BLaER1 treated with 17β-estradiol and CSF1 and Interleukin-3, amounts not matched to agents 10 nM and 100 nM (cell line): ENCODE measurements around the gene SMOC2.

Experiments used
- H3K27ac ChIP-seq, 11 experiments: shearing (Covaris generic); formaldehyde crosslinking; 2 replicates each; pipeline ENCODE4 v1.8.1; 2022
- H3K27me3 ChIP-seq, 11 experiments: shearing (Covaris generic); formaldehyde crosslinking; 2 replicates each; pipeline ENCODE4 v1.8.1; 2022
- H3K36me3 ChIP-seq, 11 experiments: shearing (Covaris generic); formaldehyde crosslinking; 2 replicates each; pipeline ENCODE4 v1.8.1; 2022
- H3K4me1 ChIP-seq, 10 experiments: shearing (Covaris generic); formaldehyde crosslinking; 2 replicates each; pipeline ENCODE4 v1.8.1; 2022
- H3K4me2 ChIP-seq, 11 experiments: shearing (Covaris generic); formaldehyde crosslinking; 2 replicates each; pipeline ENCODE4 v1.8.1; 2022
- H3K4me3 ChIP-seq, 10 experiments: shearing (Covaris generic); formaldehyde crosslinking; 2 replicates each; pipeline ENCODE4 v1.8.1; 2022
- H3K9ac ChIP-seq, 11 experiments: shearing (Covaris generic); formaldehyde crosslinking; 2 replicates each; pipeline ENCODE4 v1.8.1; 2022
- H3K9me3 ChIP-seq, 11 experiments: shearing (Covaris generic); formaldehyde crosslinking; replicated peaks in 1 of 11; 2 replicates each; pipeline ENCODE4 v1.8.1; 2022
- H4K20me1 ChIP-seq, 11 experiments: shearing (Covaris generic); formaldehyde crosslinking; 2 replicates each; pipeline ENCODE4 v1.8.1; 2022
- Cebpa-rat ChIP-seq, 11 experiments: shearing (Covaris generic); IDR thresholded peaks; 2 replicates each; pipeline ENCODE4 v1.8.1; 2022

Gene SMOC2

DNA sequence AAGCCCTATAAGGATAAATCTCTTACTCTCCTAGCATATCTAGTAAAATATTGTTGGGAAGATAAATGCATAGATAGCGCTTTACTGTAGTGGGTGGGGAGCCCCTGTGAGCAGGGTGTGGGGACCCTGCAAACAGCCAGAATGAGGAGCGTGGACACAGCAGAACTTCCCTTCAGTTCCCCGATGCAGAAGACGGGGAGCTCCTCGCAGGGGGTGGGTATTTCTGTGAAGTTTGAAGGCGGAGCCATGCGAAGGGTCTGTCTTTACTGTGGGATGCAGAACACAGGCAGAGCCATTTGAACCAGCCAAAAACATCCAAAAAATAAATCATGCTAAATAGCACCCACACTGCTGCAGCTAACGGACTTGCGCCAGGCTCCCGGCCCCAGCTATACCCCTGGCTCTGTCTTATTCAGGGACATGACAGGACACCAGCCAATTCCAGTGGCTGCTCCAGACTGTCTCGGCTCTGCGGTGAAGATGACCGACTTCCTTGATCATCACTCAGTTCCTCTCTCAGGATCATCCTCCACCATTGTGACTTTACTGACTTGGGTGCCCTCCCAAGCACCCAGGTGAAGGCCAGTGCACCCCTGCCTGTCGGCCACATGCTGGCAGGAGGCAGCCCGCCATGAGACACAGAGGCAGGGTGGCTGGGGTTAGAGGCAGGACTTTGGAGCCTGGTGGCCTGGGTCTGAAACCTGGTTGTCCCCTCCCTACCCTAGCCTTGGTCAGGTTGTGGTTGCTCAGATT, 134.5 kb downstream of the SMOC2 start:
- H3K27me3 ChIP-seq, result no peaks in the 10 kb centered on the region
- no peaks in the 10 kb centered on the region for H3K4me1 ChIP-seq
- TF ChIP-seq Cebpa-rat (IDR thresholded peaks at IDR 0.05), result no peak
- H3K36me3 ChIP-seq, result no peaks in the 10 kb centered on the region
- no peaks in the 10 kb centered on the region for H4K20me1 ChIP-seq
- H3K4me3 ChIP-seq, result no peak overlapping the region
- H3K4me2 ChIP-seq, result no peak overlapping the region
- no peaks in the 10 kb centered on the region for H3K9me3 ChIP-seq
- no peak overlapping the region for H3K27ac ChIP-seq
- no peak overlapping the region for H3K9ac ChIP-seq

DNA sequence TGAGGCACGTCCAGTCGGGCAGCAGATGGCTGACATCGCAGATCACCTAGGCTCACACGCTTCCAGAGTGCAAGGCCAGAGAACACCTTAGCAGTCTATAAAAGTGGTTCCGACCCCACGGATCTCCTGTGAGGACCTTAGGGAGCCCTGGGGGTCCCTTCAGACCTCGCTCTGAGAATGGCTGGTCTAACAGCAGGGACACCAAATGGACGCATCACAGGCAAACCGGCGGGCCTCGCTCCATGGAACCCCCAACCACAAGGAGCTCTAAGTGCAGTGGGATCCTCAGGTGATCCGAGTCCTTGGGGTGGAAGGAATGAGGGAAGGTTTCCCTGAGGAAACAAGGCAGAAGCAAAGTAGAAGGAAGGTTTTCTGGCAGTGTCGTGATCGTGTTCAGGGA, 135.4 kb downstream of the SMOC2 start:
- H3K9ac ChIP-seq, result no peak overlapping the region
- no peak for TF ChIP-seq Cebpa-rat (IDR thresholded peaks at IDR 0.05)
- H3K27me3 ChIP-seq, result no peaks in the 10 kb centered on the region
- no peak overlapping the region for H3K4me3 ChIP-seq
- no peak overlapping the region for H3K27ac ChIP-seq
- H3K9me3 ChIP-seq, result no peaks in the 10 kb centered on the region
- H3K36me3 ChIP-seq, result no peaks in the 10 kb centered on the region
- no peaks in the 10 kb centered on the region for H4K20me1 ChIP-seq
- H3K4me2 ChIP-seq, result no peak overlapping the region
- H3K4me1 ChIP-seq, result no peaks in the 10 kb centered on the region

DNA sequence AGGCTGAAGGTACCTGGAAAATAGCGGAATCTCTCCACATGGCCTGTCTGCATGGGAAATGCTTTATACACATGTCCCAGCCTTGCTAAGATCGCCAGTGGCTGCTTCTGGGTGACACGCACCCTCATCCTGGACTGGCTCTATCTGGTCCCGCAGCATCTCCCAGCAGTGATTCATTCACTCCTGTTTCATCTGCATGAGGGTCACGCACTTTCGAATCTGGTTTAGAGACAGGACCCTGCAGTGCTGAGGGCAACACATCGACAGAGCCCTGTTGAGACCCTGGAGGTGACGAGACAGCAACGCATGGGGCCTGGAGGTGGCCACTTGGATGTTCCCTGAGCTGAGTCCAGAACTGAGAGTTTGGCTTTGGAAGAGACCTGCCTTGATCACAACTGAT, 136.5 kb downstream of the SMOC2 start:
- Histone ChIP-seq H4K20me1 (no peaks in the 10 kb centered on the region), H3K4me2 (no peak overlapping the region), H3K36me3 (no peaks in the 10 kb centered on the region), H3K4me3 (no peak overlapping the region), H3K9ac (no peak overlapping the region), H3K9me3 (no peaks in the 10 kb centered on the region), H3K27ac (no peak overlapping the region), H3K27me3 (no peaks in the 10 kb centered on the region), H3K4me1 (no peaks in the 10 kb centered on the region)
- no peak for TF ChIP-seq Cebpa-rat (IDR thresholded peaks at IDR 0.05)

DNA sequence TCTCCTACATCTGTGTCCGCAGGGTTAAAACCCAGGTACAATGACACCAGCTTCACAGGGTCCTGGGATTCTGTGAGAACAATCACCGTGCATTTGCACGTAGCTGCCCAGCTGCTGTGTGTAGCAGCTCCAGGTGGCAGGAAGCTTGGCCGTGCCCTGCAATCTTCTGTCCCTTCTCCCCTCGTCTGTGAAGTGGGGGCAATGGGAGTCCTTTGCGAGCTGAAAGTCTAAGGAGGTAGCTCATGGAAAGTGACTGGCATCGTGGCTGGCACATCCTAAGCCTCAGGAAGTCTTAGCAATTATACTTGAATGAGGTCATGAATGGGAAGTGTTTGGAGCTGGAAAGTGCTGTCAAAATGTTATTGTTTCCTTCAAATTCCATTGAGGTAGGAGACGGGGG, 137.1 kb downstream of the SMOC2 start:
- Histone ChIP-seq H3K4me3 (no peak overlapping the region), H4K20me1 (no peaks in the 10 kb centered on the region), H3K9ac (no peak overlapping the region), H3K36me3 (no peaks in the 10 kb centered on the region), H3K9me3 (no peaks in the 10 kb centered on the region), H3K27ac (no peak overlapping the region), H3K4me1 (no peaks in the 10 kb centered on the region), H3K4me2 (no peak overlapping the region), H3K27me3 (no peaks in the 10 kb centered on the region)
- TF ChIP-seq Cebpa-rat (IDR thresholded peaks at IDR 0.05), result no peak

DNA sequence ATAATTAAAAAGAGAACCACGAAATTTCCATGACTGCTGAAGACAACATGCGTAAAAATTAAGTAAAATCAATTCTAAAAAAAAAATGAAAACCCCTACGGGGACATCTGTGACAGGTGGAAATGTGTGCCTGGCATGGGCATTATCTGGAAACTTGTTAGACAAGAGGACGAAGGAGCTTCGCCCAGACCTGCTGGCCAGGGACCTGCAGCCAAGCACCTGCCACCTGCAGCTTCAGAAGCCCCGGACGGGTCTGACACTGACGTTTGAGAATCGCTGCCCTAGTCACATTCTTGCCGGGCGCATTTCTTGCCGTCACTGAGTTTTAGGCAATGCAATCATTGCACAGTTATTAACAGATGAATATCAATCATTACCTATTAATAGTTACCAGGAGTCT, 140.3 kb downstream of the SMOC2 start:
- Histone ChIP-seq H4K20me1 (no peaks in the 10 kb centered on the region), H3K4me2 (no peak overlapping the region), H3K27me3 (no peaks in the 10 kb centered on the region), H3K4me3 (no peak overlapping the region), H3K9me3 (no peaks in the 10 kb centered on the region), H3K9ac (no peak overlapping the region), H3K27ac (no peak overlapping the region), H3K4me1 (no peaks in the 10 kb centered on the region), H3K36me3 (no peaks in the 10 kb centered on the region)
- no peak for TF ChIP-seq Cebpa-rat (IDR thresholded peaks at IDR 0.05)

DNA sequence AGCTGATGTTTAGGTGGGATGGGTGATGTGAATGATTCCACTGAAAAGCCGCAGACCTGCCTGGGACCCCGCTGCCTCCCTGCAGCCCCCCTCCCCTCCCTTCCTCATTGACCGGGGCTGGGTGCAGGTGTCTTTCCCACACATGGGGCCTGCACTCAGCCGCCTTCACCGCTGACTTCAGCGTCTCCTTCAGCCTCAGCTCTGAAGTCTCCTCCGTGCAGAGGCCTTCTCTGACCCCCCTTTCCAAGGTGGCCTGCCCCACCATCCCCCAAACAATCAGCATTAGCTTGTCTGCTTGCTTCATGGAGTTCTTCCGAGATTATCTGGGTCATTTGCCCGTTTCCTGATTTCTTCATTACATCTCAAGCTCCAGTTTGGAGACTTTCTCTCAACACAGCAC, 140.7 kb downstream of the SMOC2 start:
- TF ChIP-seq Cebpa-rat (IDR thresholded peaks at IDR 0.05), result no peak
- H3K36me3 ChIP-seq, result no peaks in the 10 kb centered on the region
- H3K4me3 ChIP-seq, result no peak overlapping the region
- no peaks in the 10 kb centered on the region for H3K27me3 ChIP-seq
- H3K4me1 ChIP-seq, result no peaks in the 10 kb centered on the region
- no peaks in the 10 kb centered on the region for H3K9me3 ChIP-seq
- H4K20me1 ChIP-seq, result no peaks in the 10 kb centered on the region
- no peak overlapping the region for H3K27ac ChIP-seq
- H3K4me2 ChIP-seq, result no peak overlapping the region
- no peak overlapping the region for H3K9ac ChIP-seq

DNA sequence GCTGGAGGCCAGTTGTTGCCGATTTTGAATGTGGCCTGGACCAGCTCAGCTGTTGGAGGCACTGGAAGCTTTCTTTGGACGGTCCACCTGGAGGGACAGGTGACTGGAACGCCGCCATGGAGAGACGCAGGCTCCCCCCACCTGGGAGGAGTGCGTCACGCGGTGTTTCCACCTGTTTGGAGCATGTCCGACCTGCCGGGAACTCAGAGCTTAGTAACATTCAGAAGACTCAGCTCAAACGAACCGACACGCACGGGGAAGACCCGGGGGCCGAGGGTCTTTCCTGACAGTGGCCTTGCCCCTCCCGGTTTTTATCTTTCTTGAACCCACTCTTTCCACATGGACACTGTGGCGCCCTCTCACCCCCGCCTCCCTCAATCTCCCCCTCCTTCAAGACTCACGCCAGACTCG, 141.6 kb downstream of the SMOC2 start:
- H4K20me1 ChIP-seq, result no peaks in the 10 kb centered on the region
- no peaks in the 10 kb centered on the region for H3K27me3 ChIP-seq
- H3K4me3 ChIP-seq, result no peak overlapping the region
- no peak overlapping the region for H3K4me2 ChIP-seq
- H3K9me3 ChIP-seq, result no peaks in the 10 kb centered on the region
- no peaks in the 10 kb centered on the region for H3K36me3 ChIP-seq
- H3K27ac ChIP-seq, result no peak overlapping the region
- no peak for TF ChIP-seq Cebpa-rat (IDR thresholded peaks at IDR 0.05)
- H3K9ac ChIP-seq, result no peak overlapping the region
- H3K4me1 ChIP-seq, result no peaks in the 10 kb centered on the region

DNA sequence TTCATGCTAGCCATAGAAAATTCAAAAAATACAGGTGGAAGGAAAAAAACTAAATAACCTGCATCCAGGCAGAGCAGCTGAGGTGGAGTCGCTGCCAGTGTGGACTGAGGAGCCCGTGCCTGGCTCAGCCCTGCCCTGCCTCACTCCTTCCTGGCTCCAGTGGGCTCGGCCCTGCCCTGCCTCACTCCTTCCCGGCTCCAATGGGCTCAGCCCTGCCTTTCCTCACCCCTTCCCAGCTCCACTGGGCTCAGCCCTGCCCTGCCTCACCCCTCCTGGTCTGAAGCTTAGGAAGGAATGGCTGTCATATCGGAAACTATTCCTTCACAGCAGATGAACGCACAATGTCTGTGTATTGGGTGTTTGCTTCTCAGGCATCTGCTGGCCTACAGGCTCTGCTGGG, 142.1 kb downstream of the SMOC2 start:
- Histone ChIP-seq H3K27ac (no peak overlapping the region), H3K9me3 (no peaks in the 10 kb centered on the region), H3K4me1 (no peaks in the 10 kb centered on the region), H3K4me2 (no peak overlapping the region), H3K27me3 (no peaks in the 10 kb centered on the region), H3K36me3 (no peaks in the 10 kb centered on the region), H3K4me3 (no peak overlapping the region), H3K9ac (no peak overlapping the region), H4K20me1 (no peaks in the 10 kb centered on the region)
- TF ChIP-seq Cebpa-rat (IDR thresholded peaks at IDR 0.05), result no peak

DNA sequence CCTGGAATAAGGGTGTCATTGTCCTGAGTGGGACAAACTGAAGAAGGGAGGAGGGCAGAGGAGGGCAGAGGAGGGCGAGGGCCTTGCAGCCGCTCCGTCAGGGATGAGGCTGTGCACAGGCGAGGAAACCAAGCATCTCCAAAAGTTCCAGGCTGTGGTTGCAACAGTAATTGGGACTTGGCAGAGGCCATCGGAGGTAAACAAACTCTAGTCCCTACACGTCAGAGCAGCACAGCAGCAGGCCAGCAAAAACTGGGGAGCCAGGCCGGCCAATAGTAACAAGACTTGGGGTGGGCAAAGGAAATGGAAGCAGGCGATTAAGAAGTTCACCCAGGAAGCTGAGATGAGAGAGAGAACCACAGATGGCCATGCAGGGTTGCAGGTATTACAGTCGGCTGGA, 142.8 kb downstream of the SMOC2 start:
- H3K9ac ChIP-seq, result no peak overlapping the region
- no peak overlapping the region for H3K4me3 ChIP-seq
- TF ChIP-seq Cebpa-rat (IDR thresholded peaks at IDR 0.05), result no peak
- H3K9me3 ChIP-seq, result no peaks in the 10 kb centered on the region
- no peaks in the 10 kb centered on the region for H4K20me1 ChIP-seq
- H3K4me1 ChIP-seq, result no peaks in the 10 kb centered on the region
- no peaks in the 10 kb centered on the region for H3K27me3 ChIP-seq
- no peak overlapping the region for H3K4me2 ChIP-seq
- H3K27ac ChIP-seq, result no peak overlapping the region
- H3K36me3 ChIP-seq, result no peaks in the 10 kb centered on the region

DNA sequence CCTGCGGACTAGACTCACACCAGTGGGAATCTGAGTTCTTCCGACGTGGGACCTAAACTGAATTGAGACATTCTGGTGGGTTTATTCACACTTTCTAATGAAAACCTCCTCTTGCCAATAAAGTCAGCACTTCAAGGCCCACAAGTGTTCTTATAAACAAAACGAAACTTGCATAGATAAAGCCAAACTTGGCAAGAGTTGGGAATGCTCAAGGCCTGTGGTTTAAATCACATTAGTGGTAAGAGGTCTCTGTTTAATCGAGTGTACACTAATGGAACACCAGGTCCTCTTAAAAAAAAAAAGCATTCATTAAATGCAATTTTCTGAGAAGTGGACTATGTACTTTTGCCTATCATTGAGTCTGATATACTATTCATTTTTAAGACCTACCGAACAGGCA, 143.3 kb downstream of the SMOC2 start:
- H3K36me3 ChIP-seq, result no peaks in the 10 kb centered on the region
- H3K4me3 ChIP-seq, result no peak overlapping the region
- TF ChIP-seq Cebpa-rat (IDR thresholded peaks at IDR 0.05), result no peak
- no peaks in the 10 kb centered on the region for H3K9me3 ChIP-seq
- no peaks in the 10 kb centered on the region for H3K4me1 ChIP-seq
- H3K4me2 ChIP-seq, result no peak overlapping the region
- H3K27me3 ChIP-seq, result no peaks in the 10 kb centered on the region
- no peaks in the 10 kb centered on the region for H4K20me1 ChIP-seq
- no peak overlapping the region for H3K27ac ChIP-seq
- no peak overlapping the region for H3K9ac ChIP-seq
